ENCODE measurements around the gene SERPINF2. TPM values are rescaled to one million over a fixed set of nuclear protein-coding genes. Genes with fewer than 3 reads are reported as not detected.

Gene SERPINF2
- total and polyA plus RNA-seq, 2 donors (not counting 1 experiment from before 2014, with no cell fraction given) = 0.06 to 0.17 TPM

DNA sequence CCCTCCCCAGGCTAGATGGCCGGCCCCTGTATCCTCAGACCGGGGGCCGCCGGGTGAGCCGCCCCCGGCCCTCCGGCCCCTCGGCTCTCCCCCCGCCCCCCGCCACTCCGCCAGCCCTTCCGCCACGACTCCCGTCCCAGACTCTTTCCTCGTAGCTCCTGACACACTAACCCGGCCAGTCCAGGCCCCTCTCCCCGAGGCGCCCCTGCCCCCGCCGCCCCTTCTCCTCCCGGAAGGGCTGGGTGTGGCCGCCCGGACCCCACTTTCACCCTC lies 26.9 kb upstream of the SERPINF2 start:
- Histone ChIP-seq H3K9ac (ENCODE audit: insufficient read depth, low read length) (peak overlapping the region; percentile 99), H2AFZ (ENCODE audit: low read length) (no peak overlapping the region), H3K27ac (ENCODE audit: insufficient read depth, low read length) (peak overlapping the region; percentile 99), H3K27me3 (ENCODE audit: control insufficient read depth, insufficient read depth, low read length) (no peaks in the 10 kb centered on the region), H3K9me3 (ENCODE audit: control insufficient read depth, insufficient read depth, low read depth, low read length) (no peaks in the 10 kb centered on the region), H3K79me2 (ENCODE audit: control insufficient read depth, insufficient read depth, low read length) (peaks cover 41% of the 10 kb centered on the region), H3K4me2 (ENCODE audit: extremely low read depth, insufficient read depth, low read length) (no peak overlapping the region), H4K20me1 (ENCODE audit: control insufficient read depth, extremely low read depth, insufficient read depth, low read length) (peaks cover 12% of the 10 kb centered on the region), H3K4me3 (replicated peaks in 1 of 4; ENCODE audit: control extremely low read depth in 1 of 4, insufficient read depth in 1 of 4, low read depth in 3 of 4, low read length in 4 of 4) (peak overlapping the region; percentile 78 to 98 (median 84)), H3K4me1 (ENCODE audit: control insufficient read depth, extremely low read depth, insufficient read depth, low read length) (peaks cover 30% of the 10 kb centered on the region), H3K36me3 (ENCODE audit: control insufficient read depth, insufficient read depth, low read length) (peaks cover 25% of the 10 kb centered on the region)
- no peak for DNase-seq (ENCODE audit: low read depth in 2 of 2)
- TF ChIP-seq CTCF (conservative IDR thresholded peaks at IDR 0.05 in 1 of 2, IDR thresholded peaks at IDR 0.05 in 1 of 2; ENCODE audit: low read depth in 1 of 2, low read length in 2 of 2) (no peak), EZH2 (IDR thresholded peaks at IDR 0.05; ENCODE audit: low read length, missing control alignments) (no peak)

DNA sequence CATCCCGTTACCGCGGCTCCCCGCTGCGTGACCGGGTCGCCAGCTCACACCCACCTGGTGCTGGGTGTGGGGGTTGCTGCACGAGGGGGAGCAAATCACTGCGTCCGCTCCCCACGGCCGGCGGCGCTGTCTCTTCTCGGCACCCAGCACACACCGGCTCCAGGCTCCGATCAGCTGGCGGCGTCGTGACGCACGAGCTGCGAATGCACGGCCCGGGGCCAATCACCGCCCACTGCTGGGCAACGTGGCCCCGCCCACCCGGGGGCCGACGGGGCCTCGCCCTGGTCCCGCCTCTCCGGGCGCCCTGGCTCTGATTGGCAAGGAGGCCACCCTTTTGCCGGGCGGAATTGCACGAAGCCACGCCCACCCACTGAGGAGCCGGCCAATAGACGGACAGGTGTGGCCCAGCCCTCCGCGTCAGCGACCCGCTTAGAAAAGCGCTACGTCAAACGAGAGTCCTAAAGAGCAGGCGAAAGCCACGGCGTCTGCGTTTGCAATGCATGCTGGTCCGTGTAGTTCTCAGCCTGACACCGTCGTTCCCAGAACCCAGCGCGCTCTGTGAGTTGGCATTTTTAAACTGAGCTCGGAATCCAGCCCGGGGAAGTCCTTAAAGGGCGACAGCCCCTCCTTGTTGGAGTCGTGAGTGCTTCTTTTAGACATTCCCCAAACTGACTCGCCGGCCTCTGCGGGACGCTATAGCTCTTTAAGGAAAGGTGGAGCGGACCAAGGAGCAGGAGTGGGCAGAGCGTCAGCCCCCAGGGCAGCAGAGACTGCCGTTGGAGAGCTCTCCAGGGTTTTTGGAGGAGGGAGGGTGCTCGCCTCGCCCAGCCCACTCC lies 26.4 kb upstream of the SERPINF2 start:
- H3K79me2 ChIP-seq (ENCODE audit: control insufficient read depth, insufficient read depth, low read length) = peaks cover 39% of the 10 kb centered on the region
- H3K9ac ChIP-seq (ENCODE audit: insufficient read depth, low read length) = peak overlapping the region; percentile 99
- peaks cover 12% of the 10 kb centered on the region for H4K20me1 ChIP-seq (ENCODE audit: control insufficient read depth, extremely low read depth, insufficient read depth, low read length)
- peaks cover 30% of the 10 kb centered on the region for H3K4me1 ChIP-seq (ENCODE audit: control insufficient read depth, extremely low read depth, insufficient read depth, low read length)
- TF ChIP-seq EZH2 (IDR thresholded peaks at IDR 0.05; ENCODE audit: low read length, missing control alignments) (no peak), CTCF (conservative IDR thresholded peaks at IDR 0.05 in 1 of 2, IDR thresholded peaks at IDR 0.05 in 1 of 2; ENCODE audit: low read depth in 1 of 2, low read length in 2 of 2) (peak; percentile 7 to 10)
- H2AFZ ChIP-seq (ENCODE audit: low read length) = no peak overlapping the region
- peak overlapping the region; percentile 87 for H3K4me2 ChIP-seq (ENCODE audit: extremely low read depth, insufficient read depth, low read length)
- peak overlapping the region; percentile 82 to 98 (median 91) for H3K4me3 ChIP-seq (replicated peaks in 1 of 4; ENCODE audit: control extremely low read depth in 1 of 4, insufficient read depth in 1 of 4, low read depth in 3 of 4, low read length in 4 of 4)
- peak overlapping the region; percentile 99 for H3K27ac ChIP-seq (ENCODE audit: insufficient read depth, low read length)
- DNase-seq (ENCODE audit: low read depth in 2 of 2) = peak; percentile 100
- H3K27me3 ChIP-seq (ENCODE audit: control insufficient read depth, insufficient read depth, low read length) = no peaks in the 10 kb centered on the region
- peaks cover 25% of the 10 kb centered on the region for H3K36me3 ChIP-seq (ENCODE audit: control insufficient read depth, insufficient read depth, low read length)
- no peaks in the 10 kb centered on the region for H3K9me3 ChIP-seq (ENCODE audit: control insufficient read depth, insufficient read depth, low read depth, low read length)

GRCh38 chr17:1716912-1717695 lies 25.6 kb upstream of the SERPINF2 start:
- peak overlapping the region; percentile 100 for H3K4me2 ChIP-seq (ENCODE audit: extremely low read depth, insufficient read depth, low read length)
- peaks cover 22% of the 10 kb centered on the region for H3K36me3 ChIP-seq (ENCODE audit: control insufficient read depth, insufficient read depth, low read length)
- H3K27me3 ChIP-seq (ENCODE audit: control insufficient read depth, insufficient read depth, low read length) = no peaks in the 10 kb centered on the region
- peak overlapping the region; percentile 56 for H2AFZ ChIP-seq (ENCODE audit: low read length)
- no peak for TF ChIP-seq EZH2 (IDR thresholded peaks at IDR 0.05; ENCODE audit: low read length, missing control alignments)
- no peak for TF ChIP-seq CTCF (conservative IDR thresholded peaks at IDR 0.05 in 1 of 2, IDR thresholded peaks at IDR 0.05 in 1 of 2; ENCODE audit: low read depth in 1 of 2, low read length in 2 of 2)
- H3K9me3 ChIP-seq (ENCODE audit: control insufficient read depth, insufficient read depth, low read depth, low read length) = no peaks in the 10 kb centered on the region
- peaks cover 35% of the 10 kb centered on the region for H3K79me2 ChIP-seq (ENCODE audit: control insufficient read depth, insufficient read depth, low read length)
- peak; percentile 99 for DNase-seq (ENCODE audit: low read depth in 2 of 2)
- peak overlapping the region; percentile 88 for H3K9ac ChIP-seq (ENCODE audit: insufficient read depth, low read length)
- peaks cover 11% of the 10 kb centered on the region for H4K20me1 ChIP-seq (ENCODE audit: control insufficient read depth, extremely low read depth, insufficient read depth, low read length)
- peak overlapping the region; percentile 99 for H3K27ac ChIP-seq (ENCODE audit: insufficient read depth, low read length)
- H3K4me3 ChIP-seq (replicated peaks in 1 of 4; ENCODE audit: control extremely low read depth in 1 of 4, insufficient read depth in 1 of 4, low read depth in 3 of 4, low read length in 4 of 4) = peak overlapping the region; percentile 63 to 95 (median 78)
- peaks cover 30% of the 10 kb centered on the region for H3K4me1 ChIP-seq (ENCODE audit: control insufficient read depth, extremely low read depth, insufficient read depth, low read length)

Data from fibroblast of lung (primary cell).